Liver (tissue), 9 donors: ENCODE results near the gene SGK2. TPM values are rescaled to one million over a fixed set of nuclear protein-coding genes. Genes with fewer than 3 reads are reported as not detected.

Experiments used
- DNase-seq: peaks from one replicate; pipeline ENCODE4 v3.0.0-alpha.2; 2017; ENCODE audit warnings: low spot score
- H3K27ac ChIP-seq, 2 donors: one replicate each; pipeline ENCODE4 v1.7.0; 2013; ENCODE audit warnings: inconsistent platforms in 2 of 2, low read length in 2 of 2, control low read depth in 1 of 2, low read depth in 1 of 2, mild to moderate bottlenecking in 1 of 2
- H3K27me3 ChIP-seq, 4 donors: one replicate each; pipeline versions ENCODE4 v1.6.1 to v1.7.0; 2013; ENCODE audit warnings: low read length in 3 of 4, inconsistent platforms in 1 of 4, mild to moderate bottlenecking in 1 of 4, moderate library complexity in 1 of 4; ENCODE audit not compliant: control insufficient read depth in 4 of 4, insufficient read depth in 4 of 4
- H3K36me3 ChIP-seq, 4 donors: one replicate each; pipeline versions ENCODE4 v1.6.1 to v1.7.0; 2013; ENCODE audit warnings: low read length in 3 of 4, mild to moderate bottlenecking in 3 of 4, low read depth in 1 of 4, moderate library complexity in 1 of 4; ENCODE audit not compliant: control insufficient read depth in 4 of 4, insufficient read depth in 3 of 4
- H3K4me1 ChIP-seq, 4 donors: one replicate each; pipeline versions ENCODE4 v1.6.1 to v1.7.0; 2013; ENCODE audit warnings: low read length in 3 of 4, mild to moderate bottlenecking in 3 of 4, moderate library complexity in 1 of 4; ENCODE audit not compliant: control insufficient read depth in 4 of 4, insufficient read depth in 4 of 4
- H3K4me3 ChIP-seq, 3 donors: one replicate each; pipeline versions ENCODE4 v1.6.1 to v1.7.0; 2013; ENCODE audit warnings: low read length in 3 of 3, control low read depth in 1 of 3, low read depth in 1 of 3, mild to moderate bottlenecking in 1 of 3
- H3K9ac ChIP-seq, 2 donors: one replicate each; pipeline ENCODE4 v1.7.0; 2013; ENCODE audit warnings: low read length in 2 of 2, mild to moderate bottlenecking in 2 of 2, moderate library complexity in 2 of 2, control low read depth in 1 of 2, low read depth in 1 of 2
- H3K9me3 ChIP-seq, 4 donors: one replicate each; pipeline versions ENCODE4 v1.6.1 to v1.7.0; 2013; ENCODE audit warnings: low read length in 3 of 4; ENCODE audit not compliant: control insufficient read depth in 4 of 4
- ATF3 ChIP-seq: IDR thresholded peaks from 2 replicates; pipeline ENCODE4 v1.6.1; 2016; ENCODE audit warnings: antibody characterized with exemption
- CTCF ChIP-seq: fragments of 150-350 bp; IDR thresholded peaks from 2 replicates; pipeline ENCODE4 v1.5.1; 2017; ENCODE audit warnings: improper control_type of control experiment, low read depth, low read length; ENCODE audit not compliant: missing input control
- EGR1 ChIP-seq, 2 donors: IDR thresholded peaks; 2 replicates each; pipeline ENCODE4 v1.6.1; 2016 to 2018; ENCODE audit warnings: antibody characterized with exemption in 2 of 2, low read depth in 2 of 2
- FOXA1 ChIP-seq: IDR thresholded peaks from 2 replicates; pipeline ENCODE4 v1.6.1; 2016; ENCODE audit warnings: antibody characterized with exemption
- FOXA2 ChIP-seq: IDR thresholded peaks from 2 replicates; pipeline ENCODE4 v1.6.1; 2016; ENCODE audit warnings: antibody characterized with exemption
- GABPA ChIP-seq, 2 donors: IDR thresholded peaks in 1 of 2; conservative IDR thresholded peaks in 1 of 2; 2 replicates each; pipeline ENCODE4 v1.6.1; 2016; ENCODE audit warnings: antibody characterized with exemption in 2 of 2, mild to moderate bottlenecking in 1 of 2, moderate library complexity in 1 of 2
- JUND ChIP-seq, 2 donors: IDR thresholded peaks; 2 replicates each; pipeline ENCODE4 v1.6.1; 2016; ENCODE audit warnings: antibody characterized with exemption in 2 of 2
- NR2F2 ChIP-seq: IDR thresholded peaks from 2 replicates; pipeline ENCODE4 v1.6.1; 2016; ENCODE audit warnings: antibody characterized with exemption
- REST ChIP-seq: IDR thresholded peaks from 2 replicates; pipeline ENCODE4 v1.6.1; 2016; ENCODE audit warnings: antibody characterized with exemption, mild to moderate bottlenecking
- RXRA ChIP-seq, 2 donors: IDR thresholded peaks; 2 replicates each; pipeline ENCODE4 v1.6.1; 2017 to 2018; ENCODE audit warnings: antibody characterized with exemption in 2 of 2, mild to moderate bottlenecking in 1 of 2
- TAF1 ChIP-seq: conservative IDR thresholded peaks from 2 replicates; pipeline ENCODE4 v1.6.1; 2016; ENCODE audit warnings: antibody characterized with exemption, mild to moderate bottlenecking
- YY1 ChIP-seq: IDR thresholded peaks from 2 replicates; pipeline ENCODE4 v1.6.1; 2016; ENCODE audit warnings: antibody characterized with exemption, mild to moderate bottlenecking
- ZBTB33 ChIP-seq: IDR thresholded peaks from 2 replicates; pipeline ENCODE4 v1.6.1; 2016; ENCODE audit warnings: antibody characterized with exemption
- WGBS: extraction: QIAGEN DNeasy Blood & Tissue Kit; methylation state at CpG from one replicate; pipeline ENCODE4 v1.1.7; 2013; 5-methylcytosine and 5-hydroxymethylcytosine counted together
- polyA plus RNA-seq, 2 donors: library from polyadenylated mRNA; stranded (reverse) in 1 of 2; unstranded in 1 of 2; fragments of 200-250 nt in 1 of 2; fragments of >200 nt in 1 of 2; fragmentation: Nextera tagmentation in 1 of 2; extraction: Ambion mirVana in 1 of 2; gene quantifications; one replicate each; pipeline versions ENCODE4 v1.2.1 to v1.2.3, GENCODE V29; 2013 to 2015
- total RNA-seq, 2 donors: library from RNA; depleted of rRNA; stranded (reverse); fragments of >200 nt; gene quantifications; one replicate each; pipeline ENCODE4 v1.2.3, GENCODE V29; 2014
- donor health status: healthy.
- donor health status: healthy.
- donor health status: healthy.
- donor health status: healthy.
- donor health status: healthy.

Gene SGK2
- total and polyA plus RNA-seq, 4 donors: 22.9 to 253 (median 60.3) TPM

GRCh38 chr20:43564455-43564854 lies 5.6 kb downstream of the SGK2 start:
- WGBS: 95% methylated on average over 8 of the region's 8 CpGs
- no peak overlapping the region for H3K9ac ChIP-seq
- no peak overlapping the region for H3K27ac ChIP-seq
- H3K4me1 ChIP-seq: peaks cover 3 to 19% (median 10%) of the 10 kb centered on the region in 4 donors
- H3K9me3 ChIP-seq: no peaks in the 10 kb centered on the region
- H3K27me3 ChIP-seq: no peaks in the 10 kb centered on the region
- TF ChIP-seq ATF3: no peak
- TF ChIP-seq REST: no peak
- TF ChIP-seq YY1: no peak
- no peak for TF ChIP-seq RXRA (IDR thresholded peaks at IDR 0.05)
- no peak for TF ChIP-seq JUND (IDR thresholded peaks at IDR 0.05)
- TF ChIP-seq GABPA (IDR thresholded peaks at IDR 0.05 in 1 of 2, conservative IDR thresholded peaks at IDR 0.05 in 1 of 2): no peak
- no peak for TF ChIP-seq CTCF
- no peak for TF ChIP-seq EGR1 (IDR thresholded peaks at IDR 0.05; ENCODE audit: low read depth in 2 of 2)
- no peak for TF ChIP-seq NR2F2
- no peak for TF ChIP-seq TAF1
- TF ChIP-seq FOXA2: no peak
- no peak for DNase-seq
- peaks cover 14 to 43% (median 24%) of the 10 kb centered on the region in 4 donors for H3K36me3 ChIP-seq
- H3K4me3 ChIP-seq: no peak overlapping the region

GRCh38 chr20:43564993-43565757 lies 6.3 kb downstream of the SGK2 start:
- TF ChIP-seq REST (no peak), CTCF (no peak), JUND (IDR thresholded peaks at IDR 0.05) (no peak), FOXA1 (no peak), ZBTB33 (no peak), EGR1 (IDR thresholded peaks at IDR 0.05; ENCODE audit: low read depth in 2 of 2) (no peak)
- H3K36me3 ChIP-seq: peaks cover 14 to 50% (median 31%) of the 10 kb centered on the region in 4 donors
- H3K9me3 ChIP-seq: no peaks in the 10 kb centered on the region
- no peak overlapping the region for H3K27ac ChIP-seq
- peaks cover 3 to 17% (median 8%) of the 10 kb centered on the region in 4 donors for H3K4me1 ChIP-seq
- H3K4me3 ChIP-seq: no peak overlapping the region
- no peak for DNase-seq
- 86% methylated on average over 18 of the region's 18 CpGs for WGBS
- no peak overlapping the region for H3K9ac ChIP-seq
- H3K27me3 ChIP-seq: no peaks in the 10 kb centered on the region
